Panc1 (cell line): Measurements from ENCODE around the gene INHA. TPM values are rescaled to one million over a fixed set of nuclear protein-coding genes. Genes with fewer than 3 reads are reported as not detected.

Source experiments
- ATAC-seq: fragments of 200-7000 bp; cut with Tn5 transposase; 2 replicates; pipeline ENCODE4 v1.9.1; 2020; ENCODE audit warnings: mild to moderate bottlenecking, moderate library complexity
- BruUV-seq: library from RNA; stranded (reverse); fragments of 400-500 nt; replicated peaks from 2 replicates; lab custom pipeline; 2021; lab: Mats Ljungman, UMichigan
- CTCF ChIA-PET: fragments of 300-600 bp; sonication (Branson Sonifier 250); formaldehyde crosslinking; loops from one replicate; lab custom pipeline; 2022; ENCODE audit warnings: antibody characterized with exemption; lab: Charles Lee
- POLR2A ChIA-PET: fragments of 300-600 bp; sonication (Branson Sonifier 250); formaldehyde crosslinking; loops from one replicate; lab custom pipeline; 2022; ENCODE audit warnings: antibody characterized with exemption; lab: Charles Lee
- DNase-seq: peaks from one replicate; pipeline ENCODE4 v3.0.0-alpha.2; 2010; ENCODE audit warnings: low read depth, low spot score
- H3K27ac ChIP-seq: 2 replicates; pipeline ENCODE4 v1.5.1; 2011; ENCODE audit warnings: mild to moderate bottlenecking, low read length, inconsistent platforms
- H3K27me3 ChIP-seq: fragments of 200-500 bp; sonication (Bioruptor generic); 2 replicates; pipeline ENCODE4 v1.6.0; 2014; ENCODE audit warnings: low read length, inconsistent platforms; ENCODE audit not compliant: control insufficient read depth, insufficient read depth
- H3K36me3 ChIP-seq: fragments of 200-500 bp; sonication (Bioruptor generic); 2 replicates; pipeline ENCODE4 v1.5.1; 2014; ENCODE audit warnings: inconsistent platforms, mild to moderate bottlenecking, low read length, moderate library complexity; ENCODE audit not compliant: control insufficient read depth, insufficient read depth
- H3K4me1 ChIP-seq: 2 replicates; pipeline ENCODE4 v1.5.1; 2011; ENCODE audit warnings: inconsistent platforms, mild to moderate bottlenecking, low read length, moderate library complexity; ENCODE audit not compliant: control insufficient read depth, insufficient read depth
- H3K4me3 ChIP-seq, 2 experiments: 2 replicates each; pipeline ENCODE4 v1.5.1; 2011 to 2012; ENCODE audit warnings: low read depth in 2 of 2, low read length in 2 of 2, mild to moderate bottlenecking in 2 of 2, inconsistent platforms in 1 of 2, moderate library complexity in 1 of 2
- H3K9me3 ChIP-seq: fragments of 200-500 bp; sonication (Bioruptor generic); 2 replicates; pipeline ENCODE4 v1.5.1; 2014; ENCODE audit warnings: low read depth, mild to moderate bottlenecking, inconsistent platforms, low read length, moderate library complexity; ENCODE audit not compliant: control insufficient read depth, insufficient read depth
- CTCF ChIP-seq: fragments of 450-650 bp; IDR thresholded peaks from 2 replicates; pipeline ENCODE4 v1.5.1; 2017; ENCODE audit warnings: mild to moderate bottlenecking
- POLR2AphosphoS5 ChIP-seq: IDR thresholded peaks from 2 replicates; pipeline ENCODE4 v1.6.1; 2012; ENCODE audit warnings: mild to moderate bottlenecking, low read depth, low read length, moderate library complexity
- REST ChIP-seq, 2 experiments: IDR thresholded peaks; 2 replicates each; pipeline ENCODE4 v1.6.1; 2011 to 2012; ENCODE audit warnings: low read depth in 2 of 2, control low read depth in 1 of 2, low read length in 1 of 2, mild to moderate bottlenecking in 1 of 2, moderate library complexity in 1 of 2; ENCODE audit not compliant: insufficient read depth in 1 of 2
- SIN3A ChIP-seq: IDR thresholded peaks from 2 replicates; pipeline ENCODE4 v1.6.1; 2012; ENCODE audit warnings: low read depth, mild to moderate bottlenecking, low read length, moderate library complexity, borderline replicate concordance; ENCODE audit not compliant: insufficient read depth
- TCF7L2 ChIP-seq: IDR thresholded peaks from 2 replicates; pipeline ENCODE4 v1.6.1; 2011; ENCODE audit warnings: mild to moderate bottlenecking, low read depth, low read length, inconsistent platforms
- in situ Hi-C: cut with HindIII; loops from 2 replicates; pipeline ENCODE4 v1.10.0; 2016; ENCODE audit warnings: low sequenced_read_pairs, low pct_unique_long_range_greater_than_20kb
- intact Hi-C: fragments of 100-400 bp; cut with micrococcal nuclease; formaldehyde crosslinking; loops from one replicate; pipeline ENCODE4 v1.10.0; 2022; ENCODE audit not compliant: unreplicated experiment
- total RNA-seq: library from RNA; stranded (reverse); gene quantifications from one replicate; pipeline ENCODE4 v1.2.1, GENCODE V29; 2021; ENCODE audit not compliant: unreplicated experiment

INHA gene
- total RNA-seq, 1 experiment from 2014 or later: 1.2 TPM

GRCh38 chr2:219557791-219558785 lies 14.0 kb upstream of the INHA start:
- POLR2A ChIA-PET: no interaction called here
- ATAC-seq (no peak), DNase-seq (no peak)
- no peaks in the 10 kb centered on the region for H3K9me3 ChIP-seq
- no peaks in the 10 kb centered on the region for H3K36me3 ChIP-seq
- no peak overlapping the region for H3K27ac ChIP-seq
- H3K27me3 ChIP-seq: no peaks in the 10 kb centered on the region
- CTCF ChIA-PET: no interaction called here
- no peak for TF ChIP-seq TCF7L2
- no peak for TF ChIP-seq SIN3A
- TF ChIP-seq CTCF: no peak
- no peak for TF ChIP-seq POLR2AphosphoS5
- no peak for TF ChIP-seq REST (IDR thresholded peaks at IDR 0.05; ENCODE audit: insufficient read depth in 1 of 2, low read depth in 2 of 2, low read length in 1 of 2)
- no TSS peak for BruUV-seq
- H3K4me3 ChIP-seq: no peak overlapping the region
- H3K4me1 ChIP-seq: peaks cover 7% of the 10 kb centered on the region
- intact Hi-C loops: no loop called here
- in situ Hi-C loops: no loop called here

GRCh38 chr2:219559156-219559915 lies 12.8 kb upstream of the INHA start:
- CTCF ChIA-PET: interaction anchor here (0.7 to 2.0 kb wide), 4 partner anchors 8 to 130 kb away, joined by 3 to 6 read pairs (median 6); no protein-coding TSS in a partner anchor
- no peak for TF ChIP-seq POLR2AphosphoS5
- Histone ChIP-seq H3K27ac (no peak overlapping the region), H3K9me3 (no peaks in the 10 kb centered on the region), H3K4me3 (no peak overlapping the region), H3K4me1 (peaks cover 7% of the 10 kb centered on the region), H3K27me3 (no peaks in the 10 kb centered on the region), H3K36me3 (no peaks in the 10 kb centered on the region)
- DNase-seq: no peak
- in situ Hi-C loops (no loop called here), intact Hi-C loops (no loop called here)
- ATAC-seq: no peak
- POLR2A ChIA-PET: interaction anchor here (0.6 kb wide), 1 partner anchor 131 kb away, joined by 3 read pairs; no protein-coding TSS in a partner anchor
- BruUV-seq: no TSS peak
